Stomach (tissue), 4 donors: ENCODE data around the gene KCTD17.

Source experiments
- EP300 ChIP-seq: sonication (generic); formaldehyde crosslinking; IDR thresholded peaks from one replicate; pipeline ENCODE4 v1.6.1; 2017; ENCODE audit warnings: antibody characterized with exemption
- POLR2AphosphoS5 ChIP-seq, 3 donors: sonication (generic); formaldehyde crosslinking; IDR thresholded peaks; one replicate each; pipeline ENCODE4 v1.6.1; 2016; ENCODE audit warnings: antibody characterized with exemption in 3 of 3

GRCh38 chr22:37009490-37009889, 42.1 kb upstream of the KCTD17 start:
- no peak for TF ChIP-seq EP300
- no peak for TF ChIP-seq POLR2AphosphoS5 (IDR thresholded peaks at IDR 0.05)
